Naive thymus-derived CD4-positive, alpha-beta T cell (primary cell): ENCODE measurements around the gene RUNDC3A. TPM values are rescaled to one million over a fixed set of nuclear protein-coding genes. Genes with fewer than 3 reads are reported as not detected.
"Not testable (repeated sequence)": the region's sequence is repeated elsewhere in the genome, so short reads cannot be mapped to it uniquely, and the experiment has no call there.

Source experiments
- ATAC-seq: fragments of 150-1000 bp; cut with Tn5 transposase; 2 replicates; pipeline ENCODE4 v1.10.0; 2021; ENCODE audit warnings: mild to moderate bottlenecking, moderate library complexity
- CTCF ChIA-PET: fragments of 350-600 bp; sonication (Branson Sonifier 250); formaldehyde crosslinking; loops from one replicate; lab custom pipeline; 2021; ENCODE audit warnings: antibody characterized with exemption; lab: Charles Lee
- POLR2A ChIA-PET: fragments of 350-600 bp; sonication (Branson Sonifier 250); formaldehyde crosslinking; loops from one replicate; lab custom pipeline; 2021; ENCODE audit warnings: antibody characterized with exemption, inconsistent platforms; lab: Charles Lee
- DNase-seq, 9 donors: peaks; one replicate each; pipeline versions ENCODE4 v3.0.0 to v3.0.0-alpha.2; 2020 to 2022; ENCODE audit warnings: mixed read lengths in 1 of 9
- H3K27ac ChIP-seq: one replicate; pipeline ENCODE4 v1.7.0; 2013; ENCODE audit warnings: mild to moderate bottlenecking, low read depth, low read length, moderate library complexity
- H3K27me3 ChIP-seq, 2 donors: one replicate each; pipeline ENCODE4 v1.7.0; 2013; ENCODE audit warnings: low read length in 2 of 2, mild to moderate bottlenecking in 2 of 2, moderate library complexity in 2 of 2; ENCODE audit not compliant: control insufficient read depth in 2 of 2, insufficient read depth in 2 of 2
- H3K36me3 ChIP-seq, 3 experiments: 1 replicate in 2 of 3; 2 replicates in 1 of 3; pipeline ENCODE4 v1.7.0; 2013; ENCODE audit warnings: low read length in 3 of 3, mild to moderate bottlenecking in 3 of 3, moderate library complexity in 1 of 3; ENCODE audit not compliant: insufficient read depth in 3 of 3, control insufficient read depth in 2 of 3
- H3K4me1 ChIP-seq, 2 donors: one replicate each; pipeline ENCODE4 v1.7.0; 2013; ENCODE audit warnings: low read length in 2 of 2, mild to moderate bottlenecking in 2 of 2, moderate library complexity in 1 of 2; ENCODE audit not compliant: control insufficient read depth in 2 of 2, insufficient read depth in 2 of 2
- H3K4me3 ChIP-seq: 2 replicates; pipeline ENCODE4 v1.7.0; 2013; ENCODE audit warnings: mild to moderate bottlenecking, low read length
- H3K9me3 ChIP-seq, 3 experiments: 1 replicate in 2 of 3; 2 replicates in 1 of 3; pipeline ENCODE4 v1.7.0; 2013; ENCODE audit warnings: low read length in 3 of 3; ENCODE audit not compliant: control insufficient read depth in 2 of 3
- H3K27ac Mint-ChIP-seq, 9 donors: one replicate each; pipeline ENCODE4 v1.8.0; 2020 to 2022; ENCODE audit warnings: mixed read lengths in 9 of 9, mild to moderate bottlenecking in 8 of 9, moderate library complexity in 5 of 9, inconsistent platforms in 2 of 9
- H3K27me3 Mint-ChIP-seq, 5 donors: one replicate each; pipeline ENCODE4 v1.8.0; 2021 to 2022; ENCODE audit warnings: mixed read lengths in 5 of 5, mild to moderate bottlenecking in 1 of 5
- H3K36me3 Mint-ChIP-seq, 5 donors: one replicate each; pipeline ENCODE4 v1.8.0; 2020 to 2022; ENCODE audit warnings: mixed read lengths in 5 of 5, mild to moderate bottlenecking in 3 of 5, inconsistent platforms in 1 of 5
- H3K4me1 Mint-ChIP-seq, 7 donors: one replicate each; pipeline ENCODE4 v1.8.0; 2020 to 2022; ENCODE audit warnings: mixed read lengths in 7 of 7, mild to moderate bottlenecking in 3 of 7, inconsistent platforms in 1 of 7
- H3K4me3 Mint-ChIP-seq, 10 donors: one replicate each; pipeline ENCODE4 v1.8.0; 2020 to 2022; ENCODE audit warnings: mild to moderate bottlenecking in 10 of 10, mixed read lengths in 10 of 10, moderate library complexity in 6 of 10, inconsistent platforms in 2 of 10
- H3K9me3 Mint-ChIP-seq, 11 donors: one replicate each; pipeline ENCODE4 v1.8.0; 2020 to 2022; ENCODE audit warnings: mixed read lengths in 11 of 11, mild to moderate bottlenecking in 4 of 11, inconsistent platforms in 1 of 11, moderate library complexity in 1 of 11
- intact Hi-C, 2 donors: fragments of 100-400 bp; cut with micrococcal nuclease; formaldehyde crosslinking; loops; one replicate each; pipeline ENCODE4 v1.15.1; 2023
- polyA plus RNA-seq, 2 donors: library from polyadenylated mRNA; unstranded; fragments of 300-500 nt; fragmentation: Illumina TruSeq; gene quantifications; one replicate each; pipeline ENCODE4 v1.2.3, GENCODE V29; 2021
- total RNA-seq, 6 experiments: library from RNA in 5 of 6; stranded (reverse) in 5 of 6; gene quantifications; 1 replicate in 5 of 6; 2 replicates in 1 of 6; pipeline ENCODE4 v1.2.3 and lab custom pipeline; 2021 to 2026

Gene RUNDC3A
- total and polyA plus RNA-seq, 7 experiments from 2014 or later = 0.08 to 0.22 TPM; not detected in 5

- H3K27ac Mint-ChIP-seq = peak overlapping the region; percentile 86 to 97 (median 89)
- H3K4me3 Mint-ChIP-seq = peak overlapping the region; percentile 75 to 96 (median 86)
- ChIA-PET POLR2A (interaction anchor here (0.6 to 5.0 kb wide), 18 partner anchors 9 to 900 kb away, joined by 3 to 102 read pairs (median 4); partner anchors contain the start of genes ATXN7L3, GRN, RUNDC3A and TMUB2), CTCF (interaction anchor here (0.5 to 1.2 kb wide), 10 partner anchors 11 to 601 kb away, joined by 3 to 14 read pairs (median 4); partner anchors contain the start of genes TMUB2 and UBTF)
- peaks cover 0 to 36% (median 25%) of the 10 kb centered on the region in 7 donors for H3K4me1 Mint-ChIP-seq
- Histone ChIP-seq H3K4me3 (peak overlapping the region; percentile 51), H3K36me3 (peaks cover 0 to 6% (median 0%) of the 10 kb centered on the region in 3 experiments), H3K27me3 (no peaks in the 10 kb centered on the region), H3K4me1 (peaks cover 17 to 19% of the 10 kb centered on the region in 2 donors), H3K9me3 (no peaks in the 10 kb centered on the region), H3K27ac (peak overlapping the region; percentile 83)
- H3K36me3 Mint-ChIP-seq = no peaks in the 10 kb centered on the region
- no peaks in the 10 kb centered on the region for H3K9me3 Mint-ChIP-seq
- ATAC-seq = peak; percentile 84
- H3K27me3 Mint-ChIP-seq = no peaks in the 10 kb centered on the region
- intact Hi-C loops = loop anchor here (1.0 to 10.0 kb wide), 11 partner anchors 18 to 838 kb away; partner anchors contain the start of genes GRN (in 2 of the 2), TMUB2 (in 2 of the 2), G6PC3 (in 1 of the 2) and HDAC5 (in 1 of the 2)
- peak; percentile 78 to 95 (median 93) for DNase-seq
Measured at GRCh38 chr17:44326861-44327444, 18.6 kb downstream of the RUNDC3A start.

GRCh38 chr17:44327715-44328449 is 19.5 kb downstream of the RUNDC3A start:
- ATAC-seq (no peak), DNase-seq (peak in 1 of 9 donors; percentile 18)
- Histone ChIP-seq H3K4me1 (peaks cover 17 to 19% of the 10 kb centered on the region in 2 donors), H3K27ac (peak overlapping the region; percentile 3), H3K4me3 (no peak overlapping the region), H3K9me3 (no peaks in the 10 kb centered on the region), H3K27me3 (no peaks in the 10 kb centered on the region), H3K36me3 (no peaks in the 10 kb centered on the region)
- ChIA-PET CTCF (interaction anchor here (0.6 to 5.1 kb wide), 4 partner anchors 111 to 820 kb away, joined by 3 to 47 read pairs (median 4); partner anchors contain the start of genes HDAC5 and HEXIM1), POLR2A (interaction anchor here (0.6 to 4.4 kb wide), 7 partner anchors 18 to 141 kb away, joined by 4 to 102 read pairs (median 5); partner anchors contain the start of genes GRN, TMUB2 and UBTF)
- intact Hi-C loops = loop anchor here (2.0 to 10.0 kb wide), 5 partner anchors 256 to 837 kb away; partner anchors contain the start of genes G6PC3 (in 1 of the 2), HEXIM1 (in 1 of the 2), HEXIM2 (in 1 of the 2) and LSM12 (in 1 of the 2)
- Mint-ChIP-seq H3K27me3 (no peaks in the 10 kb centered on the region), H3K36me3 (no peaks in the 10 kb centered on the region), H3K9me3 (no peaks in the 10 kb centered on the region), H3K4me1 (peaks cover 0 to 29% (median 21%) of the 10 kb centered on the region in 7 donors), H3K4me3 (peak overlapping the region; percentile 28 to 96 (median 48)), H3K27ac (peak overlapping the region in 8 of 9 donors; percentile 55 to 77 (median 63))

GRCh38 chr17:44329516-44329915 is 21.1 kb downstream of the RUNDC3A start:
- DNase-seq, H3K36me3 ChIP-seq, H3K27ac ChIP-seq, H3K4me3 Mint-ChIP-seq, H3K27me3 ChIP-seq, H3K4me3 ChIP-seq, H3K27me3 Mint-ChIP-seq, ATAC-seq, H3K9me3 ChIP-seq, H3K36me3 Mint-ChIP-seq, H3K9me3 Mint-ChIP-seq, H3K27ac Mint-ChIP-seq: not testable (repeated sequence)
- CTCF ChIA-PET = interaction anchor here (0.6 to 5.1 kb wide), 6 partner anchors 21 to 144 kb away, joined by 3 to 47 read pairs (median 7); partner anchors contain the start of gene TMUB2
- peaks cover 9 to 10% of the 10 kb centered on the region in 2 donors for H3K4me1 ChIP-seq
- peaks cover 0 to 20% (median 15%) of the 10 kb centered on the region in 7 donors for H3K4me1 Mint-ChIP-seq
- intact Hi-C loops = loop anchor here (5.0 to 10.0 kb wide), 3 partner anchors 257 to 835 kb away; partner anchors contain the start of genes G6PC3 (in 1 of the 2), HEXIM1 (in 1 of the 2) and HEXIM2 (in 1 of the 2)
- POLR2A ChIA-PET = interaction anchor here (0.6 to 3.4 kb wide), 11 partner anchors 13 to 238 kb away, joined by 3 to 28 read pairs (median 5); no protein-coding TSS in a partner anchor

GRCh38 chr17:44330263-44330662 is 21.9 kb downstream of the RUNDC3A start:
- peaks cover 0 to 18% (median 15%) of the 10 kb centered on the region in 7 donors for H3K4me1 Mint-ChIP-seq
- ChIA-PET POLR2A (interaction anchor here (0.6 to 3.4 kb wide), 10 partner anchors 13 to 145 kb away, joined by 3 to 28 read pairs (median 6); partner anchors contain the start of gene UBTF), CTCF (interaction anchor here (0.5 to 5.1 kb wide), 16 partner anchors 14 to 429 kb away, joined by 3 to 47 read pairs (median 4); partner anchors contain the start of genes FAM171A2 and TMUB2)
- H3K36me3 ChIP-seq, ATAC-seq, H3K9me3 ChIP-seq, H3K4me3 ChIP-seq, H3K27ac Mint-ChIP-seq, H3K27ac ChIP-seq, H3K4me3 Mint-ChIP-seq, H3K27me3 Mint-ChIP-seq, H3K27me3 ChIP-seq, DNase-seq, H3K9me3 Mint-ChIP-seq, H3K36me3 Mint-ChIP-seq: not testable (repeated sequence)
- intact Hi-C loops = loop anchor here in 1 of 2 donors (2.0 kb wide), 1 partner anchor 15 kb away; the partner anchor contains the start of gene GRN
- H3K4me1 ChIP-seq = peaks cover 9 to 10% of the 10 kb centered on the region in 2 donors

DNA sequence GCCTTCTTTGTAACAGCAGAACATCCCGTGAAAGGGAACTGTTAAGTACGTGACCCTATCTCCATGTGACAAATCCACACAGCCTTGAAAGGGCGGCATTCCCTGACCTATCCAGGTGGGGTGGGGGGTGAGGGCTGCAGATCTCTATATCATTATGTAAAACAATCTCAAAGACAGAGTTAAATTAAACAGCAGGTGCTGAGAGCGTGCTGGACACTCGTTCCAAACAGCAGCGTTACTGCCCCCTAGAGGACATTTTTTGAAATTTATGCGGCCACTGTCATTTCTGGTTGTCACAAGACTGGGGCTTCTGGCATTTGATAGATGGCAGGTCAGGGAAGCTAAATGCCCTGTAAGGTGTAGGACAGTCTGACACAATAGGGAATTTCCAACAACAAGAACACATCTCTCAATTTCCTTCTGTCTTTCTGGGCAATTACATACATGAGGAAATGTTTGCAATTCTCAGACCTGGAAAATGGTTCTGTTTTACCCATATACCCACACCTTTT is 22.9 kb downstream of the RUNDC3A start:
- Mint-ChIP-seq H3K9me3 (no peaks in the 10 kb centered on the region), H3K27ac (peak overlapping the region in 3 of 9 donors; percentile 19 to 67 (median 43)), H3K36me3 (no peaks in the 10 kb centered on the region), H3K27me3 (peaks cover 0 to 2% (median 0%) of the 10 kb centered on the region in 5 donors), H3K4me3 (peak overlapping the region in 1 of 10 donors; percentile 24), H3K4me1 (peaks cover 0 to 18% (median 14%) of the 10 kb centered on the region in 7 donors)
- POLR2A ChIA-PET = interaction anchor here (0.6 to 3.4 kb wide), 9 partner anchors 11 to 225 kb away, joined by 3 to 28 read pairs (median 5); partner anchors contain the start of gene UBTF
- intact Hi-C loops = loop anchor here (1.0 to 2.0 kb wide), 3 partner anchors 13 to 190 kb away; partner anchors contain the start of genes GRN (in 1 of the 2) and HROB (in 1 of the 2)
- Histone ChIP-seq H3K4me3 (no peak overlapping the region), H3K9me3 (no peaks in the 10 kb centered on the region), H3K36me3 (no peaks in the 10 kb centered on the region), H3K27me3 (no peaks in the 10 kb centered on the region), H3K4me1 (peaks cover 4 to 10% of the 10 kb centered on the region in 2 donors), H3K27ac (no peak overlapping the region)
- CTCF ChIA-PET = interaction anchor here (0.6 to 5.1 kb wide), 14 partner anchors 10 to 253 kb away, joined by 3 to 47 read pairs (median 4); partner anchors contain the start of genes FAM171A2, HDAC5 and TMUB2
- peak in 8 of 9 donors; percentile 62 to 79 (median 71) for DNase-seq
- ATAC-seq = peak; percentile 46
